Mucosa of descending colon (tissue), 3 donors: Measurements from ENCODE around the gene SLC1A2. TPM values are rescaled to one million over a fixed set of nuclear protein-coding genes. Genes with fewer than 3 reads are reported as not detected.

Source experiments
- ATAC-seq: fragments of 200-7000 bp; cut with Tn5 transposase; one replicate; pipeline ENCODE4 v1.9.1; 2020; ENCODE audit warnings: mild to moderate bottlenecking, moderate library complexity
- DNase-seq, 3 donors: peaks; one replicate each; pipeline ENCODE4 v3.0.0-alpha.2; 2020
- H3K36me3 ChIP-seq: fragments of 200-600 bp; one replicate; pipeline ENCODE4 v1.8.0; 2021; ENCODE audit warnings: low read depth, mild to moderate bottlenecking
- H3K4me1 ChIP-seq: fragments of 200-600 bp; one replicate; pipeline ENCODE4 v1.8.0; 2021; ENCODE audit warnings: low read depth, mild to moderate bottlenecking
- H3K4me3 ChIP-seq: fragments of 200-600 bp; one replicate; pipeline ENCODE4 v1.8.0; 2021; ENCODE audit warnings: mild to moderate bottlenecking
- H3K9me3 ChIP-seq: fragments of 200-600 bp; one replicate; pipeline ENCODE4 v1.8.0; 2021; ENCODE audit warnings: mild to moderate bottlenecking
- CTCF ChIP-seq: fragments of 200-600 bp; IDR thresholded peaks from one replicate; pipeline ENCODE4 v1.8.0; 2022; ENCODE audit warnings: antibody characterized with exemption, mild to moderate bottlenecking
- intact Hi-C, 2 donors: fragments of 100-400 bp; cut with DNase I in 1 of 2; cut with micrococcal nuclease in 1 of 2; formaldehyde crosslinking; loops; one replicate each; pipeline versions ENCODE4 v1.11.0 to v1.11.1; 2022; cut with DNase I, micrococcal nuclease
- total RNA-seq, 3 donors: library from RNA; stranded (reverse); fragmentation: NEBNext Ultra II Directional in 2 of 3; extraction: Animal tissue kit (Norgen Biotek cat#: 25700) in 2 of 3; gene quantifications; one replicate each; pipeline versions ENCODE4 v1.2.1 to v1.2.4, GENCODE V29; 2021 to 2023
- donor health status: DM: no; HTN: no; CAD: no; lungs with moderate emphysema.
- donor health status: DM: no; HTN: no; CAD: no.
- donor health status: DM: no; HTN: yes; CAD: no.

Gene SLC1A2
- total RNA-seq, 3 donors from 2014 or later = 0.12 to 1.1 (median 0.32) TPM

GRCh38 chr11:35305670-35306382 is 113.5 kb downstream of the SLC1A2 start:
- peak in 1 of 3 donors; percentile 50 for DNase-seq
- peak; percentile 60 for ATAC-seq
- no peak for TF ChIP-seq CTCF
- H3K4me1 ChIP-seq = no peaks in the 10 kb centered on the region
- H3K4me3 ChIP-seq = no peak overlapping the region
- no peaks in the 10 kb centered on the region for H3K9me3 ChIP-seq
- intact Hi-C loops = no loop called here
- no peaks in the 10 kb centered on the region for H3K36me3 ChIP-seq

- TF ChIP-seq CTCF = no peak
- DNase-seq (no peak), ATAC-seq (no peak)
- no peaks in the 10 kb centered on the region for H3K9me3 ChIP-seq
- H3K36me3 ChIP-seq = no peaks in the 10 kb centered on the region
- intact Hi-C loops = no loop called here
- no peaks in the 10 kb centered on the region for H3K4me1 ChIP-seq
- H3K4me3 ChIP-seq = no peak overlapping the region
These were observed 114.4 kb downstream of the SLC1A2 start for GRCh38 chr11:35304900-35305460.

- H3K9me3 ChIP-seq = no peaks in the 10 kb centered on the region
- no peak for TF ChIP-seq CTCF
- intact Hi-C loops = no loop called here
- H3K36me3 ChIP-seq = no peaks in the 10 kb centered on the region
- DNase-seq (no peak), ATAC-seq (peak; percentile 54)
- H3K4me1 ChIP-seq = no peaks in the 10 kb centered on the region
- H3K4me3 ChIP-seq = no peak overlapping the region
These were observed 115.0 kb downstream of the SLC1A2 start for GRCh38 chr11:35304386-35304775.

- TF ChIP-seq CTCF = no peak
These were observed 115.6 kb downstream of the SLC1A2 start for GRCh38 chr11:35303596-35304385.

GRCh38 chr11:35302398-35302797 is 117.0 kb downstream of the SLC1A2 start:
- no peaks in the 10 kb centered on the region for H3K9me3 ChIP-seq
- no peaks in the 10 kb centered on the region for H3K4me1 ChIP-seq
- H3K4me3 ChIP-seq = no peak overlapping the region
- TF ChIP-seq CTCF = no peak
- no peak for ATAC-seq
- no peak for DNase-seq
- intact Hi-C loops = no loop called here
- H3K36me3 ChIP-seq = no peaks in the 10 kb centered on the region

More at GRCh38 chr11:35303596-35304385, 115.6 kb downstream of the SLC1A2 start:
- no peak overlapping the region for H3K4me3 ChIP-seq
- H3K36me3 ChIP-seq = no peaks in the 10 kb centered on the region
- ATAC-seq (peak; percentile 78), DNase-seq (peak in 1 of 3 donors; percentile 44)
- H3K9me3 ChIP-seq = no peaks in the 10 kb centered on the region
- intact Hi-C loops = no loop called here
- no peaks in the 10 kb centered on the region for H3K4me1 ChIP-seq
